Panc1 (cell line): Measurements from ENCODE around the gene PHLDB2.

Experiments
- POLR2AphosphoS5 ChIP-seq: IDR thresholded peaks from 2 replicates; pipeline ENCODE4 v1.6.1; 2012; ENCODE audit warnings: mild to moderate bottlenecking, low read depth, low read length, moderate library complexity
- SIN3A ChIP-seq: IDR thresholded peaks from 2 replicates; pipeline ENCODE4 v1.6.1; 2012; ENCODE audit warnings: low read depth, mild to moderate bottlenecking, low read length, moderate library complexity, borderline replicate concordance; ENCODE audit not compliant: insufficient read depth

DNA sequence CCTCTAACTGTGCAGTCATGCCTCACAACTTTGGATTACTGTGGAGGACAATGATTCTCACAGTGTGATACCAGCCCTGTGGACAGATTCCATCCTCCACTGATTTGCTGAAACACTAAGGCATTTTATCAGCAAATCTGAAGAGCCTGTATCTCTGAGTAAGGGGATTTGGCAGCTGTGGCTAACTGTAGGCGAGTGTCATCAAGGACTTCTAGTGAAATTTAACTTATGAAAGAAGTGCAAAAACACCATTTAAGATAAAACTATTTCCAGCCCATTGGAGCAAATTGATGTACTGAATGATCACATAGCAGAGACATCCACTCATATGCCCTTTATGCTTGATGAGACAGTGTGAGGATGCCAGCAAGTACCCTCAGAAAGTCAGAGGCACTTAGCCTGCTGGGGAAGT lies 161.6 kb downstream of the PHLDB2 start:
- no peak for TF ChIP-seq POLR2AphosphoS5
- no peak for TF ChIP-seq SIN3A
